ENCODE data around the gene EIF3F. TPM values are rescaled to one million over a fixed set of nuclear protein-coding genes. Genes with fewer than 3 reads are reported as not detected.
A peak's percentile ranks its signal among the peaks of the same experiment; 100 is the strongest.

The EIF3F gene, protein sequence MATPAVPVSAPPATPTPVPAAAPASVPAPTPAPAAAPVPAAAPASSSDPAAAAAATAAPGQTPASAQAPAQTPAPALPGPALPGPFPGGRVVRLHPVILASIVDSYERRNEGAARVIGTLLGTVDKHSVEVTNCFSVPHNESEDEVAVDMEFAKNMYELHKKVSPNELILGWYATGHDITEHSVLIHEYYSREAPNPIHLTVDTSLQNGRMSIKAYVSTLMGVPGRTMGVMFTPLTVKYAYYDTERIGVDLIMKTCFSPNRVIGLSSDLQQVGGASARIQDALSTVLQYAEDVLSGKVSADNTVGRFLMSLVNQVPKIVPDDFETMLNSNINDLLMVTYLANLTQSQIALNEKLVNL
- total RNA-seq = 100 to 1,000 TPM; 314 to 316 TPM

GRCh38 chr11:7986768-7987559 lies at the start of gene EIF3F:
Gene EIF3F, plus strand, starts transcription at chr11:7987337. Its CDS starts 16 bp downstream, at chr11:7987353.
- H3K36me3 Mint-ChIP-seq = peaks cover 20% of the 10 kb centered on the region

DNA sequence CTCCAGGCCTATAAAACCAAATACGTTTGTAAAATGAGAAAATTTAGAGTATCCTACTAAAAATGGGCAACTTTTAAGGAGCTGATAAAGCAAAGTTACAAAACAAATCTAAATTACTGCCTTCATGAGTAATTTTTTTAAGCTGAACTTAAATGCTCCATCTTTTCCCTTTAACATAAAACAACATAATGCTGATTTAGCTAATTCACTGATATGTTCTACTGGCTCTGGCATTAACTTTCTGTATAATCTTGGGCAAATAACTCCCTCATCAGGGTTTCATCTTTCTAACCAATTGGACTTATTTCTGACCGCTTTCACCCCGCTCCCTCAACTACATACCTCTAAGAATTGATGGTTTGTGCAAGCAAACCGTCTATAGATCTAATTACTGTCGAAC lies 46.0 kb upstream of the EIF3F start:
- Mint-ChIP-seq H3K4me3 (no peak overlapping the region), H3K27me3 (no peaks in the 10 kb centered on the region), H3K27ac (no peak overlapping the region), H3K36me3 (no peaks in the 10 kb centered on the region), H3K4me1 (no peaks in the 10 kb centered on the region), H3K9me3 (peaks cover 18% of the 10 kb centered on the region)
- DNase-seq = no peak

More at GRCh38 chr11:7986768-7987559, at the start of gene EIF3F:
- Mint-ChIP-seq H3K27ac (peak within 1 kb of the TSS; percentile 96), H3K4me3 (peak within 1 kb of the TSS; percentile 98), H3K4me1 (peaks cover 32% of the 10 kb centered on the region), H3K27me3 (no peaks in the 10 kb centered on the region), H3K9me3 (no peaks in the 10 kb centered on the region)
- peak; percentile 86 for DNase-seq

- Mint-ChIP-seq H3K27ac (no peak within 1 kb of the TSS), H3K4me3 (no peak within 1 kb of the TSS), H3K36me3 (no peaks in the 10 kb centered on the region), H3K4me1 (no peaks in the 10 kb centered on the region), H3K9me3 (peaks cover 18% of the 10 kb centered on the region), H3K27me3 (peaks cover 2% of the 10 kb centered on the region)
- no peak for DNase-seq
Observed at GRCh38 chr11:7941608-7942007, 45.5 kb upstream of the EIF3F start, which contains the start of gene OR10A3. Gene OR10A3, minus strand, starts transcription at chr11:7941708. Its CDS starts 2,188 bp downstream, at chr11:7939520.

DNA sequence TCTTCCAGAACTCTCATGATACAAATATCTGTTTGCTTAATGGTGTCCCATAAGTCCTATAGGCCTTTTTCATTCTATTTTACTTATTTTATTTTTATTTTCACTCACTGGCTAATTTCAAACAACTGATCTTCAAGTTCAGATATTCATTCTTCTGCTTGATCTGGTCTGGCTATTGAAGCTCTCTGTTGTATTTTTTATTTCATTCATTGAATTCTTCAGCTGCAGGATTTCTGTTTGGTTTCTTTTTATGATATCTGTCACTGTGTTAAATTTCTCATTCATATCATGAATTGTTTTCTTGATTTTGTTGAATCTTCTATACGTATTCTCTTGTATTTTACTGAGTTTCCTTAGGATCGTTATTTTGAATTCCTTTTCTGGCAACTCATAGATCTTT lies 43.0 kb upstream of the EIF3F start:
- peaks cover 18% of the 10 kb centered on the region for H3K9me3 Mint-ChIP-seq
- H3K27me3 Mint-ChIP-seq = peaks cover 23% of the 10 kb centered on the region
- H3K36me3 Mint-ChIP-seq = no peaks in the 10 kb centered on the region
- H3K27ac Mint-ChIP-seq = no peak overlapping the region
- no peak overlapping the region for H3K4me3 Mint-ChIP-seq
- DNase-seq = no peak
- no peaks in the 10 kb centered on the region for H3K4me1 Mint-ChIP-seq

DNA sequence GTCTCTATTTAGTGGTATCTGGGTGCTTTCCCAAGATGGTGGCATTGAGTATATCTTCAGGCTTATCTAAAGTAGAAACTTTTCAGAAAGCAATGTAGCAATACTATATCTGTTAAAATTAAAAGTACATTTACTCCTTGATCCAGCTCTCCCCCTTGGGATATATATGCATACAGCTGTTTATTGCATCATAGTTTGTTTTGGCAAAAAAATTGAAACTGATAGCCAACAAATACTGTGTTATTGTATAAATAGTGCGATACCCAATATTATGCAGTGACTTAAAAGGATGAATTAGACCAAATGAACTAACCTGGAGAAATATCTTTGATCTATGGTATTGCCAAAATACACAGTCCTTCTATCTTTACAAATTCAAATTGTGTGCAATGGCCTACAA lies 37.2 kb upstream of the EIF3F start:
- Mint-ChIP-seq H3K27ac (no peak overlapping the region), H3K9me3 (no peaks in the 10 kb centered on the region), H3K36me3 (no peaks in the 10 kb centered on the region), H3K4me3 (no peak overlapping the region), H3K27me3 (peaks cover 29% of the 10 kb centered on the region), H3K4me1 (no peaks in the 10 kb centered on the region)
- no peak for DNase-seq

DNA sequence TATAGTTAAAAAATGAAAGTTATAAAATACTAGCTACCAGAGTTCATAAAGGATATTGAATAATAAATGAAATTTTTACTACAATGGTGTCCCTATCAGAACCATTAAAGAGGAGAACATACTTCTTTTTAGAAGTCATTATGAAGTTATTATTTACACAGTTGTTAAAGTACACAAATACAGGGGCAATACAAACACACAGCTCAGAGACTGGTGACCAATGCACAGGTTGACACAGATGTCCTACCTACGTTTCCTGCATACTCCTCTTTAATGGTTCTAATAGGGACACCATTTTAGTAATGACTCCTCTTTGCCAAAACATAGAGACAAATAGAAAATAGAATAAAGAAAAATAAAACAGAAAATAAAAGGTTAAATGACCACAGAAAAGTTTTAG lies 31.9 kb upstream of the EIF3F start:
- Mint-ChIP-seq H3K4me3 (no peak overlapping the region), H3K27ac (no peak overlapping the region), H3K9me3 (peaks cover 2% of the 10 kb centered on the region), H3K36me3 (no peaks in the 10 kb centered on the region), H3K4me1 (no peaks in the 10 kb centered on the region), H3K27me3 (peaks cover 19% of the 10 kb centered on the region)
- no peak for DNase-seq

- Mint-ChIP-seq H3K27me3 (peaks cover 21% of the 10 kb centered on the region), H3K36me3 (no peaks in the 10 kb centered on the region), H3K4me3 (no peak overlapping the region), H3K4me1 (no peaks in the 10 kb centered on the region), H3K27ac (no peak overlapping the region), H3K9me3 (no peaks in the 10 kb centered on the region)
- no peak for DNase-seq
Observed at GRCh38 chr11:7964261-7964660, 22.9 kb upstream of the EIF3F start.

DNA sequence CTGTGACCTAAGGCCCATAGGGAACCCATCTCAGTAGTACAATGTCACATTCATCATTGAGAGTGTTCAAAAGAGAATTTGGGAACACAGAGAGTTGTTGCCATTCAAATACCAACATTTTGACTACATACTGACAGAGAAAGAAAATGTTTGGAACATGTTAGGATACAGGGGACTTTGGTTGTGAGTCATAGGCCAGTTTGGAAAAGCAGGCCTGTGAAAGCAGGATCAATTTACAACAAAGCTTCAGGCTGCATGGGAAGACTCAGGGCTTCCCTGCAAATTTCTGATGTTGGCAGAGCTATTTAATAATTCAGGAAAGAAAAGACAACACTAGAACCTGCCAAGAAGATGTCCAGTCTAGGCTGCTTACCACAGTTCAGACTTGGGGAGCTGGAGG lies 22.3 kb upstream of the EIF3F start:
- no peak for DNase-seq
- Mint-ChIP-seq H3K4me1 (no peaks in the 10 kb centered on the region), H3K27me3 (peaks cover 14% of the 10 kb centered on the region), H3K4me3 (no peak overlapping the region), H3K27ac (no peak overlapping the region), H3K36me3 (no peaks in the 10 kb centered on the region), H3K9me3 (no peaks in the 10 kb centered on the region)

GRCh38 chr11:7965386-7965785 lies 21.8 kb upstream of the EIF3F start, which contains the start of gene NLRP10:
Gene NLRP10, minus strand, starts transcription at chr11:7965447. Its CDS starts 1,952 bp downstream, at chr11:7963495.
- H3K4me1 Mint-ChIP-seq = no peaks in the 10 kb centered on the region
- H3K27me3 Mint-ChIP-seq = peaks cover 13% of the 10 kb centered on the region
- no peak within 1 kb of the TSS for H3K27ac Mint-ChIP-seq
- no peak for DNase-seq
- H3K4me3 Mint-ChIP-seq = no peak within 1 kb of the TSS
- no peaks in the 10 kb centered on the region for H3K36me3 Mint-ChIP-seq
- H3K9me3 Mint-ChIP-seq = no peaks in the 10 kb centered on the region

DNA sequence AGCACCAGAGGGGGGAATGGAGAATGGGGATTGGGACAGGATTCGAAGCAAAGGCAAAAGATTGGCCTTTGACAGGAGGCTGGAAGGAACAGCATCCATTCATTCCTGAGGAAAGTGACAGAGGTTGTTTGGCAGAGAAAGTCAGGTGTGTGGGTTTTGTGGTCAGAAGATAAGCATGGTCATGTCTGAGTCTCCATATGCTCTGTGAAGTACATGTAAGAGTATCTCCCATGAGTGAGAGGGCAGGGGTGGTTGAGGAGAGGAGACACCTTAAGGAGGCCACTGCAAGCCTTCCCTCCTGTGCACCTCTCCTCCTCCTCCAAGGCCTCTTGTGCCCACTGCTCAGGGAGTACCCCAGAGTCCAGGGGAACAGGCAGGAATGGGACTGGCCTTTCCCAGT lies 20.0 kb upstream of the EIF3F start:
- no peaks in the 10 kb centered on the region for H3K36me3 Mint-ChIP-seq
- H3K9me3 Mint-ChIP-seq = no peaks in the 10 kb centered on the region
- H3K4me1 Mint-ChIP-seq = no peaks in the 10 kb centered on the region
- H3K27ac Mint-ChIP-seq = no peak overlapping the region
- H3K4me3 Mint-ChIP-seq = no peak overlapping the region
- H3K27me3 Mint-ChIP-seq = peaks cover 4% of the 10 kb centered on the region
- DNase-seq = no peak

GRCh38 chr11:7967826-7968225 lies 19.3 kb upstream of the EIF3F start:
- peaks cover 4% of the 10 kb centered on the region for H3K27me3 Mint-ChIP-seq

GRCh38 chr11:7968686-7969085 lies 18.5 kb upstream of the EIF3F start:
- DNase-seq = no peak
- H3K4me1 Mint-ChIP-seq = no peaks in the 10 kb centered on the region
- no peaks in the 10 kb centered on the region for H3K9me3 Mint-ChIP-seq
- H3K27ac Mint-ChIP-seq = no peak overlapping the region
- no peaks in the 10 kb centered on the region for H3K36me3 Mint-ChIP-seq
- no peak overlapping the region for H3K4me3 Mint-ChIP-seq
- peaks cover 4% of the 10 kb centered on the region for H3K27me3 Mint-ChIP-seq

More at GRCh38 chr11:7967826-7968225, 19.3 kb upstream of the EIF3F start:
- no peak overlapping the region for H3K4me3 Mint-ChIP-seq
- DNase-seq = no peak
- H3K9me3 Mint-ChIP-seq = no peaks in the 10 kb centered on the region
- no peaks in the 10 kb centered on the region for H3K4me1 Mint-ChIP-seq
- H3K36me3 Mint-ChIP-seq = no peaks in the 10 kb centered on the region
- no peak overlapping the region for H3K27ac Mint-ChIP-seq

DNA sequence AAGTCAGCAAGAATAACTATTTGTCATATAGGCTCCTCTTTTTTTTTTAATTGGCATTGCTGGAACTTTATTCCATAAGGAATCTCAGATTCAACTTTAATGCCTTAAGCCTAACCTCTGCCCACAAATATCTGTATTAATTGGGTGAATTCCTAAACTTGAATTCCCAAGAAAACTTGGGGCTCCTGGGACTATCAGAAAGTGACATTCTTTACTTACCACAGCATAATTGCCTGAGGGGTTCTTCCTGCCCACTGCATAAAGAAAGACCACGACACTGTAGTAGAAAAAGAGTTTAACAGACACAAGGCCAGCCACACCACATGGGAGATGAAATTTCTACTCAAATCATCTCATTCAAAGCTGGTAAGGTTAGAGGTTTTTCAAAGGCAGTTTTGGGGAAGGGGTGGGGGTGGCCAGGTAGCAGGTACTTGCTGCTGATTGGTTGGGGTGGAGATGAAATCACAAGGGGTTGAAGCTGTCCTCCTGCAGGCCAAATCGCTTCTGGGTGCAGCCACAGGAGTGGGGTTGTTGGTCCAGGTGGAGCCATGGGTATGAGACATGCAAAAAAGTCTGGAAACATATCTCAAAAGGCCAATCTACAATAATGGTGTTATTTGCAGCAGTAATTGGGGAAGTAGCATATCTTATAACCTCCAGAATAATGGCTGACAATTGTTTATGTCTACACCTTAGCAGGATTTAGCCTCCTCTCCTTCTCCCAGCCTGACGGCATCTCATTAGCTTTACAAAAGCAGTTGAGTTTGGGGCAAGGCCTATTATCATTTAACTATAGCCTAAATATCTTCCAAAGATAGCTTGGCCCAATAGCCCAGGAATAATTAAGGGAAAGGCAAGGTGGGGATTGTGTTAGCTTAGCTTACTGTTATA lies 17.1 kb upstream of the EIF3F start:
- H3K27me3 Mint-ChIP-seq = peaks cover 4% of the 10 kb centered on the region
- no peak overlapping the region for H3K4me3 Mint-ChIP-seq
- H3K4me1 Mint-ChIP-seq = no peaks in the 10 kb centered on the region
- no peaks in the 10 kb centered on the region for H3K9me3 Mint-ChIP-seq
- no peaks in the 10 kb centered on the region for H3K36me3 Mint-ChIP-seq
- no peak for DNase-seq
- H3K27ac Mint-ChIP-seq = no peak overlapping the region

DNA sequence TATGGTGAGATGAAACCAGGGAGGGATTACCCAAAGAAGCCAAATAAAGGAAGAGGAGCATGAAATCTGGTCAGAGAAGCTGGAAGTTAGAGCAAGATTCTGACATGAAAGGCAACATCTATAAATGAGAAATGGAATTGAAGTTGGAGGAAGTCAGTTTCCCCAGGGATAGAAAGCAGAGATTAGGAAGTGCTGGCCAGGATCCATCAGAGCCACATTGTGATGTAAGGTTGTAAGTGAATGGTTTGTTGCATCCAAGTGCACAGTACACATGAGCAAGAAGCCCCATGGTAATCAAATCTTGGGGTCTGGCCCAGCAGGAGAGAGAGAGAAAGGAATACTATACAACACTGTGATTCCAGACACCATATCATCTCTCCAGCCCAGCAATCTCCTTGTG lies 15.3 kb upstream of the EIF3F start:
- no peak for DNase-seq
- no peaks in the 10 kb centered on the region for H3K36me3 Mint-ChIP-seq
- H3K4me1 Mint-ChIP-seq = no peaks in the 10 kb centered on the region
- H3K9me3 Mint-ChIP-seq = no peaks in the 10 kb centered on the region
- no peak overlapping the region for H3K27ac Mint-ChIP-seq
- peaks cover 2% of the 10 kb centered on the region for H3K27me3 Mint-ChIP-seq
- no peak overlapping the region for H3K4me3 Mint-ChIP-seq

DNA sequence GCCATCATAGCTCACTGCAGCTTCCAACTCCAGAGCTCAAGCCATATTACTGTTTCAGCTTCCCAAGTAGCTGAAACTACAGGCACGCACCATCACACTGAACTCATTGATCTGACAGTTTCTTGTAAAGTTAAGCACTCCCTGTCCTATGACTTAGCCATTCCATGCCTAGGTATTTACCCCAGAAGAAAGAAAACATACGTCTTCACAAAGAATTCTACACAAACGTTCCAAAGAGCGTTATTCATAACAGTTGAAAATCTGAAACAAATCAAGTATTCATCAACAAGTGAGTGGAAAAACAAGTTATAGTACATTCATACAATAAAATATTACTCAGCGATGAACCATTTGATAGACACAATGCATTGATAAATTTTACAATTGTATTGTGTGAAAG lies 14.1 kb upstream of the EIF3F start:
- no peak for DNase-seq
- Mint-ChIP-seq H3K9me3 (no peaks in the 10 kb centered on the region), H3K36me3 (no peaks in the 10 kb centered on the region), H3K27ac (no peak overlapping the region), H3K27me3 (no peaks in the 10 kb centered on the region), H3K4me1 (no peaks in the 10 kb centered on the region), H3K4me3 (no peak overlapping the region)

Measured in activated naive CD8-positive, alpha-beta T cell treated with anti-CD3 and anti-CD28 coated beads for 36 hours (primary cell).